NCI-H1417 (cell line): ENCODE measurements around the gene NUP62CL.
"Not testable (repeated sequence)": the region's sequence is repeated elsewhere in the genome, so short reads cannot be mapped to it uniquely, and the experiment has no call there.

Experiments
- DNase-seq, 3 experiments: peaks; one replicate each; lab custom pipeline; 2025; lab: John Stamatoyannopoulos, UW

The NUP62CL gene, protein sequence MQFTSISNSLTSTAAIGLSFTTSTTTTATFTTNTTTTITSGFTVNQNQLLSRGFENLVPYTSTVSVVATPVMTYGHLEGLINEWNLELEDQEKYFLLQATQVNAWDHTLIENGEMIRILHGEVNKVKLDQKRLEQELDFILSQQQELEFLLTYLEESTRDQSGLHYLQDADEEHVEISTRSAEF

GRCh38 chrX:107205770-107206696 lies at the start of gene NUP62CL, which contains the start of gene DNAAF6:
Gene NUP62CL (minus strand): TSS chrX:107206433. CDS start chrX:107175146, 31,287 bp downstream.
Gene DNAAF6 (plus strand): TSS chrX:107206611. CDS start chrX:107212876, 6,265 bp downstream.
- DNase-seq = peak; percentile 77 to 95 (median 84)

DNA sequence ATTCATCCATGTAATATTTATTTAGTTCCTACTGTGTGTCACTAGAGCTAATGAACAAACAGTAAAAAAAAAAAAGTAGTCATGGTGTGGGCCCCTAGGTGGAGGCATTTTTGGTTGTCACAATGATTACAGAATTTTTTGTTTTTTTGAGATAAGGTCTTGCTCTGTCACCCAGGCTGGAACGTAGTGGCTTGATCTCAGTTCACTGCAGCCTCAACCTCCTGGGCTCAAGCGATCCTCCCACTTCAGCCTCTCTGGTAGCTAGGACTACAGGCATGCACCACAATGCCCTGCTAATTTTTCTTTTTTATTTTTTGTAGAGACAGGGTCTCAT lies 22.2 kb upstream of the NUP62CL start:
- DNase-seq = no peak

GRCh38 chrX:107227780-107228485 lies 21.7 kb upstream of the NUP62CL start:
- no peak for DNase-seq

DNA sequence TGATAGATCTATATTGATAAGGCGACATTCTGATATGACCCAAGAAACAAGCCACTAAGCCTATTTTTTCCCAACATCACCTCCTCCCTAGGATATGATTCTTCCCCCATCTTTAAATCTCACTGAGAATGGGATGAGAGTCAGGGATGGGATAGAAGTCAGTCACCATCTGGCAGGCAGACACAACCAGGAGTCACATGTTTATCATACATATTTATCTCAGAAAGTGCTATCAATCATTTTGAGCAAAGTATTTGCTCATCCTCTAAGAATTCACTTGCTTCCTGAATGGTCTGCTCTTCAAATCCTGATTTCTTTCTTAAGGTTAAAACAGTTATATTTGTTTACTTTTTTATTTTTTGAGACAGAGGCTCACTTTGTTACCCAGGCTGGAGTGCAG lies 20.5 kb upstream of the NUP62CL start:
- no peak for DNase-seq

DNA sequence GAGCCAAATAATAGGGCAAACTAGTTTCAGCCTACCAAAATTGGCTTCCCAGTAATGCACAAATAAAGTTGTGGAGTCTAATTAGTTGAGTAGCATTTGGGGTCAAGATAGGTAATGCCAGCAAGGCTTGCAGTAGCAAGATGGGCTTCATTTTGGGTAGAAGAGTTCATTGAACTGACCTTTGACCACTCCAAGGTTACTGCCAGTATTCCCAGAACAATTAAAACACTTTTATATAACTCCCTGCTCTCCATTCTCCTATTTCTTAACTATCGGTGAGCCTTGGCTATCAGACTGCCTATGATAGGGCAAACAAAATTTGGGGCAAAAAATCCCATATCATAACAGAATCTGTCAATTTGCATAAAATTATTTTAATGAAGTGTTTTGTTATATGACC lies 7.2 kb upstream of the NUP62CL start:
- no peak for DNase-seq

DNA sequence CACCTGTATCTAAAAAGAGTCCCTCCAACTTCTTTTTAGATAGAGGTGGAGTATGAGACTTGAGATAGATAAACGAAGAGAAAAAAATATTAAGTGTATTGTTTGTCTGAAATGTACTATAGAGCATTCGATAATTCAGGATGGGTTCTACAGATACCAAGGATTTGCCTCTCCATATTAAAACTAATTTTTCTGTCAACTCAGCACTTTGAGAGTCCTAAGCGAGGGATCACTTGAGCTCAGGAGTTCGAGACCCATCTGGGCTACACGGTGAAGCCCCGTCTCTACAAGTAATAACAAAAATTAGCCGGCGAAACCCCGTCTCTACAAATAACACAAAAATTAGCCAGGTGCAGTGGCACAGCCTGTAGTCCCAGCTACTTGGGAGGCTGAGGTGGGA lies 1.7 kb upstream of the NUP62CL start:
- no peak for DNase-seq

GRCh38 chrX:107207089-107207488 lies 856 bp upstream of the NUP62CL start:
- DNase-seq = no peak

DNA sequence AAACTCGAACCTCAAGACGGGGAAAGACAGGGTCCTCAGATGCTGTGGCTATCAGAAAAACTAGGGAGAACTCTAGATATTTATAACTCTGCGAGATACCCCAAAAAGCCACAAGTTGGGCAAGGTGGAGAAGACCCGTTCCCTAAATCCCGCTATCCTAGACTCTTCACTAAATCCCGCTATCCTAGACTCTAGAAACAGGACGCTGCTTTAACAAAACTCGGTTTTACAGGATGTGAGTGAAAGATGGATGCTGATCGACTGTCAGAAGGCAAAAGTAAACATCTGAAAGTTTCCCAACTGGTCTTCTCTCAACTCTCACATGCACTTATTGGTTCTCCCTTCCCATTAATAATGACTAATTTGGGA lies 448 bp upstream of the NUP62CL start:
- DNase-seq = no peak

- peak in 2 of 3 experiments; percentile 9 to 45 for DNase-seq
Measured at GRCh38 chrX:107204068-107204605, 2.1 kb downstream of the NUP62CL start.

DNA sequence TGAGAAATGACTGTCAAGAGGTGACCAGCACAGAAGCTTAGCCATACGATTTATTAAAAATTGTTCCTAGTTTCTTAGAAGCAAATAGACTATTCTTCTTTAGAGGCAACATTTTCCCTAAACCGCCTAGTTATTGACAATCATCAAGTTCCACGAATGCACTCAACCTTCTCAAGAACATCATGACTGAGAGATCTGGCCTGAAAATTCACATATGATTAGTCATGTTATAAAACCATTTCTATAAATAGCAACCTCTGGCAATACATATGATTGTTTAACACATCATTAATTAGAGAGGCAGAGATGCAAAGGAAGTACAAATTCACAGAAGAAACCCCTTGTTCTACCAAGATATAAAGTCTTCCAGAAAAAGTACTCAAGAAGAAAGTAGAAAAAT lies 6.7 kb downstream of the NUP62CL start:
- DNase-seq = no peak

- DNase-seq = not testable (repeated sequence)
Measured at GRCh38 chrX:107198074-107198473, 8.2 kb downstream of the NUP62CL start.

DNA sequence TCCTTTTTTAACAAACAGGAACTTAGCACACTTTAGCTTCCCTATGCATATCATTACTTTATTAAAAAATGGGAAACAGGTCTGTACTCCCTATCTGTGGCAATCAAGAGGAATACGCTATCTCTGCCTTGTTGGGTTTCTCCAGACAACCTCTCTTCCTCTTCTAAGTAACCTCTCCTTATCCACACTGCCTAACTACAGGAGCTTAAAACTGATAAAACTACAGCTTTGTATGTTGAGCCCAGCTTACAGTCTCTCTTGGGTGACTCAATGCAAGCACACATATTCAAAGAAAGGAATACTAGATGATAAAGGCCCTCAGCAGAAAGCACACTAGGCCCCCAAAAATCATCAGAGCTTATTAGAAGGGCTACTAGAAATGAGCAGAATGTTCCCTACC lies 8.9 kb downstream of the NUP62CL start:
- DNase-seq = no peak

DNA sequence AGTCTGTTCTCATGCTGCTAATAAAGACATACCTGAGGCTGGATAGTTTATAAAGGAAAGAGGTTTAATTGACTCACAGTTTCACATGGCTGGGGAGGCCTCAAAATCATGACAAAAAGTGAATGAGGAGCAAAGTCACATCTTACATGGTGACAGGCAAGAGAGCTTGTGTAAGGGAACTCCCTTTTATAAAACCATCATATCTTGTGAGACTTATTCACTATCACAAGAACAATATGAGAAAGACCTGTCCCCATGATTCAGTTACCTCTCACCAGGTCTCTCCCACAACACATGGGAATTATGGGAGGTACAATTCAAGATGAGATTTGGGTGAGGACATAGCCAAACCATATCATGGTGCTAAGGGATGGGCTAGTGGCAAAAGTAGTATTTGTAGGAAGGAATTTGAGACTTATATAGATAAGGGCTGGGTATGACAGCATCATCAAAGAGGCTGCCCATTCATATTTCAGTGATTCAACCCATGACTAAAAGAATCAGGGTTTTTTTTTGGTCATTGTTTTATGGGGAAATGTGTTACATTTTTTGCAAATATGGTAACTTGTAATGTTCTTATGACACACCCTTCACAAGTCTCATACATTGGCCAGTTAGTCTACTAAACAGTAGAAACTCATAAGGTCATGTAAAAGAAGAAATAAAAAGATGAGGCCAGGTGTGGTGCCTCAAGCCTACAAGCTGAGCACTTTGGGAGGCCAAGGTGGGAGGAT lies 34.7 kb downstream of the NUP62CL start:
- no peak for DNase-seq

- DNase-seq = no peak
Measured at GRCh38 chrX:107168712-107169111, 37.5 kb downstream of the NUP62CL start.

DNA sequence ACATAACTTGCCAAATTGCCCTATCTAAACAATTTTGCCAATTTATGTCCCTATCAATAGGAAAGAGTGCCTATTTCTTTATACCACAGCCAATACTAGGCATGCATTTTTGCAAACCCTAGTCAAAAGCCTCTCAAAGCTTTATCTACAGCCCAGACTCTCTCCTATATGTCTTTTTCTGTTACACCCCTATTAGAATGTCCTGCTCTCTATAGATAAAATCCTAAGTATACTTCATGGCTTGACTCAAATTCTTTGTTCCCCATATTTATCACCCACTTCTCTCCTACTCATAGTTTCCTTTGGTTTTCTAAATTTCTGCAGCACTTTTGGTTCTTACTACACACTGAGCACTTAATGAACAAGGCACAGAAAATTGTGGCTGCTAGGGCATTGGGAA lies 38.0 kb downstream of the NUP62CL start:
- no peak for DNase-seq

GRCh38 chrX:107167163-107167921 lies 38.9 kb downstream of the NUP62CL start:
- DNase-seq = no peak

DNA sequence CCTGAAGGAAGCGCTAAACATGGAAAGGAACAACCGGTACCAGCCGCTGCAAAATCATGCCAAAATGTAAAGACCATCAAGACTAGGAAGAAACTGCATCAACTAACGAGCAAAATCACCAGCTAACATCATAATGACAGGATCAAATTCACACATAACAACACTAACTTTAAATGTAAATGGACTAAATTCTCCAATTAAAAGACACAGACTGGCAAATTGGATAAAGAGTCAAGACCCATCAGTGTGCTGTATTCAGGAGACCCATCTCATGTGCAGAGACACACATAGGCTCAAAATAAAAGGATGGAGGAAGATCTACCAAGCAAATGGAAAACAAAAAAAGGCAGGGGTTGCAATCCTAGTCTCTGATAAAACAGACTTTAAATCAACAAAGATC lies 48.6 kb downstream of the NUP62CL start:
- DNase-seq = not testable (repeated sequence)

- not testable (repeated sequence) for DNase-seq
Measured at GRCh38 chrX:107155621-107156430, 50.4 kb downstream of the NUP62CL start.

DNA sequence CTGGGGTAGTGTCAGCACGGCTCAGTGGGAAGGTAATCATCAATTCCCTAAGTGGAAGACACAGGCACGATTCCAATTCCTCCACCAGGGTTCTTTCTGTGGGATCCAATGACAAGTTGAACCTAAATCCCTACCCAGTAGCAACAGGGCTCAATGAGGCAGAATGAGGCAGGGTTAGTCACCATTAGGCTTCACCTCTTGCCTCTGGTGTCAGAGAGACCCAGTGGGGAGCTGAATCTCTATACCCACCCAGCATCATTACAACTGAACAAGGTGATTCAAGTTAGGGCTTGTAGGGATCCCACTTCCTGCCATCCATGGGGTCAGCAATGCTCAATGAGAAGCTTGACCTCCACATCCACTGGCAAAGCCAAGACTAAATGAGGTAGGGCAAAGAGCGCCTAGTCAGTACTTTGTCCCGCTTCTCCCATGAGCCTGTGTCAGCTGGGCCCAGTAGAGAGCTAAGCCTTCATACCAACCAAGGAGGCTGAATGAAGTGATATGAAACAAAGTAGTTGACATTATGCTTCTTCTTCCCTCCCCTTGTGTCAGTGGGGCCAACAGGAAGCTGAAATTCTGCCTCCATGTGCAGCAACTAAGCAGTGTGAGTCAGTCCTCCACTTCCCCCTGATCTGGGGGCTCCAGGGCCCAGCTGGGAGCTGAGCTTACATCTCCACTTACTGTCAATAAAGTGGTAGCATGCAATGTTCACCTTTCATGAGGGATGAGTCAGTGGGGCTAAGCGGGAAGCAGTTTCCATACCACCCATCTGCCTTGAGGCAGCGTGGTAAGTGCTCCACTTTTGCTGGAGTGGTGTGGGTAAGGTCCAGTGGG lies 51.2 kb downstream of the NUP62CL start:
- peak; percentile 18 to 57 (median 34) for DNase-seq
